ENCODE measurements around the gene CTNNA3.
A peak's percentile ranks its signal among the peaks of the same experiment; 100 is the strongest.

The CTNNA3 gene

GRCh38 chr10:66917104-66917503 lies 778.9 kb downstream of the CTNNA3 start:
- Histone ChIP-seq H3K27me3 (ENCODE audit: insufficient read depth, poor library complexity, severe bottlenecking) (no peaks in the 10 kb centered on the region), H3K36me3 (ENCODE audit: low read depth) (no peaks in the 10 kb centered on the region), H3K27ac (ENCODE audit: poor library complexity, severe bottlenecking) (no peak overlapping the region), H3K4me1 (ENCODE audit: insufficient read depth, poor library complexity, severe bottlenecking) (no peaks in the 10 kb centered on the region), H3K4me3 (ENCODE audit: severe bottlenecking) (no peak overlapping the region), H3K9me3 (ENCODE audit: severe bottlenecking) (no peaks in the 10 kb centered on the region)
- TF ChIP-seq, protein P1, sequence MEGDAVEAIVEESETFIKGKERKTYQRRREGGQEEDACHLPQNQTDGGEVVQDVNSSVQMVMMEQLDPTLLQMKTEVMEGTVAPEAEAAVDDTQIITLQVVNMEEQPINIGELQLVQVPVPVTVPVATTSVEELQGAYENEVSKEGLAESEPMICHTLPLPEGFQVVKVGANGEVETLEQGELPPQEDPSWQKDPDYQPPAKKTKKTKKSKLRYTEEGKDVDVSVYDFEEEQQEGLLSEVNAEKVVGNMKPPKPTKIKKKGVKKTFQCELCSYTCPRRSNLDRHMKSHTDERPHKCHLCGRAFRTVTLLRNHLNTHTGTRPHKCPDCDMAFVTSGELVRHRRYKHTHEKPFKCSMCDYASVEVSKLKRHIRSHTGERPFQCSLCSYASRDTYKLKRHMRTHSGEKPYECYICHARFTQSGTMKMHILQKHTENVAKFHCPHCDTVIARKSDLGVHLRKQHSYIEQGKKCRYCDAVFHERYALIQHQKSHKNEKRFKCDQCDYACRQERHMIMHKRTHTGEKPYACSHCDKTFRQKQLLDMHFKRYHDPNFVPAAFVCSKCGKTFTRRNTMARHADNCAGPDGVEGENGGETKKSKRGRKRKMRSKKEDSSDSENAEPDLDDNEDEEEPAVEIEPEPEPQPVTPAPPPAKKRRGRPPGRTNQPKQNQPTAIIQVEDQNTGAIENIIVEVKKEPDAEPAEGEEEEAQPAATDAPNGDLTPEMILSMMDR (IDR thresholded peaks at IDR 0.05; ENCODE audit: poor library complexity, severe bottlenecking) = peak; percentile 11
- DNase-seq (ENCODE audit: low spot score) (no peak), ATAC-seq (ENCODE audit: low read depth) (no peak)

DNA sequence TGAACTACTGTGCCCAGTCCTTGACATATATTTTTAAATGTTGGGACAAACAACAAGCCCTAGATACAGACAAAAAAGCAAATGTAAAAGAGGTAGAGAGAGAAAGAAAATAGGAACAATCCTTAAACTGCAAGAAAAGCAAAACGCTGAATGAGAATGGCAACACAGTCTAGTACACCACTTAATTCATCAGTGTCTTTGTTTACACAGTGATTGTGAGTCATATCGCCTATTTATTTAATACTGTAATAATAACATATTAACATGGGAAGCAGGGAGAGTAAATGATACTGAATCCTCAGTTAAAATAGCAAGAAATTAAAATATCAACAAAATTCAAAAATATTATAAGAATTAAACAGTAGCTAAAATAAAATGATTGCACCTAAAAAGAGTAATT lies 780.0 kb downstream of the CTNNA3 start:
- ATAC-seq (ENCODE audit: low read depth) (no peak), DNase-seq (ENCODE audit: low spot score) (no peak)
- H3K27ac ChIP-seq (ENCODE audit: poor library complexity, severe bottlenecking) = no peak overlapping the region
- no peaks in the 10 kb centered on the region for H3K27me3 ChIP-seq (ENCODE audit: insufficient read depth, poor library complexity, severe bottlenecking)
- TF ChIP-seq, protein P1 (IDR thresholded peaks at IDR 0.05; ENCODE audit: poor library complexity, severe bottlenecking) = no peak
- no peaks in the 10 kb centered on the region for H3K36me3 ChIP-seq (ENCODE audit: low read depth)
- H3K9me3 ChIP-seq (ENCODE audit: severe bottlenecking) = no peaks in the 10 kb centered on the region
- H3K4me3 ChIP-seq (ENCODE audit: severe bottlenecking) = no peak overlapping the region
- no peaks in the 10 kb centered on the region for H3K4me1 ChIP-seq (ENCODE audit: insufficient read depth, poor library complexity, severe bottlenecking)

DNA sequence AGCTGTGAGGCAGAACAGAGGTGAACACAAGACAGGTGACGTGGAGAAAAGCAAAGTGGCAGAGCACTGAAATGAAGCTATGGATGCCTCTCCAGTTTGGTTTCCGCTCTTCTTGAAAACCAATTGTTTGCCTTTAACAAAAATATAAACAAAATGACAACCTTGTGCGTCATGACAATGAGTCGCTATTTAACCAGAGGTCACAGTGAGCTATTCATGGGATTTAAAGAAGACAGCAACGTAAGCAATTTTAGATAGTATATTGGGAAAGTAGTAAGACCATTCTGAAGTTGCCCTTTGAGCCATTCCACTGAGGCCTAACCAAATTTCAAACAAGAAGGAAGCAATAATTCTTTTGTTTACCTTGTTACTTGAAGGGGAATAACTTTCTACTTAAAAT lies 785.3 kb downstream of the CTNNA3 start:
- ATAC-seq (ENCODE audit: low read depth) (no peak), DNase-seq (ENCODE audit: low spot score) (no peak)
- H3K27me3 ChIP-seq (ENCODE audit: insufficient read depth, poor library complexity, severe bottlenecking) = no peaks in the 10 kb centered on the region
- H3K9me3 ChIP-seq (ENCODE audit: severe bottlenecking) = no peaks in the 10 kb centered on the region
- H3K4me1 ChIP-seq (ENCODE audit: insufficient read depth, poor library complexity, severe bottlenecking) = no peaks in the 10 kb centered on the region
- H3K4me3 ChIP-seq (ENCODE audit: severe bottlenecking) = no peak overlapping the region
- TF ChIP-seq, protein P1 (IDR thresholded peaks at IDR 0.05; ENCODE audit: poor library complexity, severe bottlenecking) = no peak
- no peak overlapping the region for H3K27ac ChIP-seq (ENCODE audit: poor library complexity, severe bottlenecking)
- H3K36me3 ChIP-seq (ENCODE audit: low read depth) = no peaks in the 10 kb centered on the region

GRCh38 chr10:66892871-66893270 lies 803.1 kb downstream of the CTNNA3 start:
- no peak overlapping the region for H3K4me3 ChIP-seq (ENCODE audit: severe bottlenecking)
- TF ChIP-seq, protein P1 (IDR thresholded peaks at IDR 0.05; ENCODE audit: poor library complexity, severe bottlenecking) = no peak
- H3K4me1 ChIP-seq (ENCODE audit: insufficient read depth, poor library complexity, severe bottlenecking) = no peaks in the 10 kb centered on the region
- H3K27me3 ChIP-seq (ENCODE audit: insufficient read depth, poor library complexity, severe bottlenecking) = no peaks in the 10 kb centered on the region
- no peak for ATAC-seq (ENCODE audit: low read depth)
- no peaks in the 10 kb centered on the region for H3K9me3 ChIP-seq (ENCODE audit: severe bottlenecking)
- no peak overlapping the region for H3K27ac ChIP-seq (ENCODE audit: poor library complexity, severe bottlenecking)
- no peak for DNase-seq (ENCODE audit: low spot score)
- H3K36me3 ChIP-seq (ENCODE audit: low read depth) = no peaks in the 10 kb centered on the region

- Histone ChIP-seq H3K27ac (ENCODE audit: poor library complexity, severe bottlenecking) (no peak overlapping the region), H3K9me3 (ENCODE audit: severe bottlenecking) (no peaks in the 10 kb centered on the region), H3K4me1 (ENCODE audit: insufficient read depth, poor library complexity, severe bottlenecking) (no peaks in the 10 kb centered on the region), H3K4me3 (ENCODE audit: severe bottlenecking) (no peak overlapping the region), H3K27me3 (ENCODE audit: insufficient read depth, poor library complexity, severe bottlenecking) (no peaks in the 10 kb centered on the region), H3K36me3 (ENCODE audit: low read depth) (no peaks in the 10 kb centered on the region)
- ATAC-seq (ENCODE audit: low read depth) = no peak
- DNase-seq (ENCODE audit: low spot score) = no peak
- TF ChIP-seq, protein P1 (IDR thresholded peaks at IDR 0.05; ENCODE audit: poor library complexity, severe bottlenecking) = no peak
These were observed 807.8 kb downstream of the CTNNA3 start for GRCh38 chr10:66888237-66888636.
